GM23338 (cell line): ENCODE data around the gene C6orf15. TPM values are rescaled to one million over a fixed set of nuclear protein-coding genes. Genes with fewer than 3 reads are reported as not detected.

Experiments
- ATAC-seq: fragments of 200-7000 bp; cut with Tn5 transposase; 3 replicates; pipeline ENCODE4 v1.9.1; 2020
- DNase-seq: peaks from one replicate; pipeline ENCODE4 v3.0.0-alpha.2; 2015; ENCODE audit warnings: low spot score
- H2AFZ ChIP-seq: fragments of 200-600 bp; sonication (generic); 2 replicates; pipeline ENCODE4 v1.8.0; 2016; ENCODE audit warnings: antibody characterized with exemption, mild to moderate bottlenecking, moderate library complexity
- H3F3A ChIP-seq: fragments of 200-600 bp; sonication (generic); replicated peaks from 2 replicates; pipeline ENCODE4 v1.8.0; 2017; ENCODE audit warnings: antibody characterized with exemption, mixed run types, low read depth
- H3K27ac ChIP-seq: fragments of 200-600 bp; sonication (generic); 2 replicates; pipeline ENCODE4 v1.6.1; 2016; ENCODE audit warnings: low read depth
- H3K27me3 ChIP-seq: fragments of 200-600 bp; sonication (generic); 2 replicates; pipeline ENCODE4 v1.8.0; 2016; ENCODE audit warnings: mild to moderate bottlenecking, mixed run types, moderate library complexity; ENCODE audit not compliant: insufficient read depth
- H3K36me3 ChIP-seq: fragments of 200-600 bp; sonication (generic); 2 replicates; pipeline ENCODE4 v1.8.0; 2016; ENCODE audit warnings: mild to moderate bottlenecking; ENCODE audit not compliant: insufficient read depth
- H3K4me1 ChIP-seq: fragments of 200-600 bp; sonication (generic); 2 replicates; pipeline ENCODE4 v1.8.0; 2016; ENCODE audit warnings: mild to moderate bottlenecking, moderate library complexity; ENCODE audit not compliant: insufficient read depth
- H3K4me2 ChIP-seq: fragments of 200-600 bp; sonication (generic); 2 replicates; pipeline ENCODE4 v1.7.1; 2017; ENCODE audit warnings: mixed run types
- H3K4me3 ChIP-seq: fragments of 200-600 bp; sonication (generic); 2 replicates; pipeline ENCODE4 v1.6.1; 2016; ENCODE audit warnings: mixed run types
- H3K79me2 ChIP-seq: fragments of 200-600 bp; sonication (generic); replicated peaks from 2 replicates; pipeline ENCODE4 v1.8.0; 2017; ENCODE audit warnings: mild to moderate bottlenecking; ENCODE audit not compliant: insufficient read depth
- H3K9me2 ChIP-seq: fragments of 200-600 bp; sonication (generic); 2 replicates; pipeline ENCODE4 v1.8.0; 2017; ENCODE audit not compliant: insufficient read depth
- H4K20me1 ChIP-seq: fragments of 200-600 bp; sonication (generic); replicated peaks from 2 replicates; pipeline ENCODE4 v1.8.0; 2017; ENCODE audit warnings: mild to moderate bottlenecking; ENCODE audit not compliant: insufficient read depth
- H3K27ac Mint-ChIP-seq: 2 replicates; pipeline ENCODE4 v1.8.0; 2020; ENCODE audit warnings: inconsistent platforms, mild to moderate bottlenecking, moderate library complexity, mixed read lengths
- H3K27me3 Mint-ChIP-seq: 3 replicates; pipeline ENCODE4 v1.8.0; 2022; ENCODE audit warnings: low read depth, mild to moderate bottlenecking, moderate library complexity, mixed read lengths, inconsistent platforms; ENCODE audit not compliant: insufficient read depth, poor library complexity
- H3K36me3 Mint-ChIP-seq: 3 replicates; pipeline ENCODE4 v1.8.0; 2021; ENCODE audit warnings: low read depth, mild to moderate bottlenecking, inconsistent platforms, moderate library complexity, mixed read lengths
- H3K4me1 Mint-ChIP-seq: 3 replicates; pipeline ENCODE4 v1.8.0; 2020; ENCODE audit warnings: mild to moderate bottlenecking, inconsistent platforms, mixed read lengths
- H3K4me3 Mint-ChIP-seq: 3 replicates; pipeline ENCODE4 v1.8.0; 2021; ENCODE audit warnings: moderate library complexity, mild to moderate bottlenecking, inconsistent platforms, mixed read lengths
- H3K9me3 Mint-ChIP-seq: 3 replicates; pipeline ENCODE4 v1.8.0; 2020; ENCODE audit warnings: moderate library complexity, mild to moderate bottlenecking, inconsistent platforms, mixed read lengths
- CREB1 ChIP-seq: fragments of 250-450 bp; sonication (Bioruptor Pico); IDR thresholded peaks from 2 replicates; pipeline ENCODE4 v1.5.0; 2020; ENCODE audit warnings: low read depth, mild to moderate bottlenecking, moderate library complexity
- CTCF ChIP-seq, 2 experiments: fragments of 200-600 bp in 1 of 2; sonication (generic) in 1 of 2; conservative IDR thresholded peaks; 2 replicates each; pipeline versions ENCODE4 v1.5.1 to v1.6.1; 2016 to 2017; ENCODE audit warnings: antibody characterized with exemption in 2 of 2, low read depth in 2 of 2, mild to moderate bottlenecking in 2 of 2, moderate library complexity in 1 of 2
- EZH2 ChIP-seq: fragments of 200-600 bp; sonication (generic); IDR thresholded peaks from one replicate; pipeline ENCODE4 v1.8.0; 2017; ENCODE audit warnings: antibody characterized with exemption, mild to moderate bottlenecking, low read depth; ENCODE audit not compliant: unreplicated experiment
- EZH2phosphoT487 ChIP-seq: fragments of 200-600 bp; sonication (generic); IDR thresholded peaks from one replicate; pipeline ENCODE4 v1.8.1; 2018; ENCODE audit warnings: antibody characterized with exemption; ENCODE audit not compliant: unreplicated experiment
- JUNB ChIP-seq: IDR thresholded peaks from one replicate; pipeline ENCODE4 v1.6.1; 2016; ENCODE audit warnings: antibody characterized with exemption; ENCODE audit not compliant: unreplicated experiment
- NANOG ChIP-seq: IDR thresholded peaks from 2 replicates; pipeline ENCODE4 v1.6.1; 2016; ENCODE audit warnings: antibody characterized with exemption, borderline replicate concordance
- POLR2AphosphoS5 ChIP-seq: IDR thresholded peaks from 2 replicates; pipeline ENCODE4 v1.6.1; 2016; ENCODE audit warnings: antibody characterized with exemption, low read depth
- REST ChIP-seq: IDR thresholded peaks from one replicate; pipeline ENCODE4 v1.6.1; 2018; ENCODE audit warnings: antibody characterized with exemption; ENCODE audit not compliant: unreplicated experiment
- STAT1 ChIP-seq: IDR thresholded peaks from one replicate; pipeline ENCODE4 v1.6.1; 2016; ENCODE audit warnings: antibody characterized with exemption; ENCODE audit not compliant: unreplicated experiment
- ZNF114 ChIP-seq: fragments of 250-450 bp; sonication (Bioruptor Pico); IDR thresholded peaks from 2 replicates; pipeline ENCODE4 v1.5.0; 2020; ENCODE audit warnings: mild to moderate bottlenecking, moderate library complexity
- ZNF331 ChIP-seq: fragments of 250-450 bp; sonication (Bioruptor Pico); IDR thresholded peaks from 2 replicates; pipeline ENCODE4 v1.5.0; 2020; ENCODE audit warnings: low read depth, mild to moderate bottlenecking, moderate library complexity
- ZNF462 ChIP-seq: fragments of 250-450 bp; sonication (Bioruptor Pico); IDR thresholded peaks from 2 replicates; pipeline ENCODE4 v1.5.0; 2020; ENCODE audit warnings: mild to moderate bottlenecking, moderate library complexity
- polyA plus RNA-seq: library from polyadenylated mRNA; unstranded; fragments of >200 nt; fragmentation: Nextera tagmentation; extraction: Ambion mirVana; gene quantifications from 2 replicates; pipeline ENCODE4 v1.2.1, GENCODE V29; 2016
- total RNA-seq: library from RNA; depleted of rRNA; stranded (reverse); fragments of >200 nt; shearing (Covaris generic); gene quantifications from 2 replicates; pipeline ENCODE4 v1.2.3, GENCODE V29; 2014
- TF ChIP-seq, protein P1 (sequence below): IDR thresholded peaks from 2 replicates; pipeline ENCODE4 v1.6.1; 2016; ENCODE audit warnings: antibody characterized with exemption

The C6orf15 gene
- total and polyA plus RNA-seq, 2 experiments from 2014 or later = not detected

DNA sequence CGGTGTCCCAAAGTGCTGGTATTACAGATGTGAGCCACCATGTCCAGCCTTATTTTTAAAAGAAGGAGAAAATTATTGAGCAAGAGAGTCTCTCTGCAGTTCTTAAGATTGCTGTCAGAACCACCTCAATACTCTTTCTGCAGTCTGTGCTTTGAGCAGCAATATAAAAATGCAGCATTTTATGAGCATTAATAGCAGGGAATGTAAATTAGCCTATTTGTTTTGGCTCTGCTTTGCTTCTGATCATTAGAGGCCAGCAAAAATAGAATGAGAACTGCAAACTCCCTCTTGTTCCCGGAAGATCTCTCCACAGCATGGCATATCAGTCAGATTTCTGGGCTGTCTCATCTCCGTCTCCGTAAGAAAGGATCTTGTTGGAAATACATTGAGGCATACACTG, 35.8 kb downstream of the C6orf15 start:
- no peak overlapping the region for H2AFZ ChIP-seq
- H3F3A ChIP-seq = no peaks in the 10 kb centered on the region
- H3K4me3 Mint-ChIP-seq = no peak overlapping the region
- no peaks in the 10 kb centered on the region for H3K36me3 ChIP-seq
- DNase-seq (no peak), ATAC-seq (no peak)
- H3K4me1 ChIP-seq = peaks cover 3% of the 10 kb centered on the region; the same call in 1 of the 2 replicates
- no peaks in the 10 kb centered on the region for H3K9me3 Mint-ChIP-seq
- no peaks in the 10 kb centered on the region for H3K79me2 ChIP-seq
- peaks cover 23% of the 10 kb centered on the region; the same call in 2 of the 3 replicates for H3K4me1 Mint-ChIP-seq
- no peak overlapping the region for H3K27ac Mint-ChIP-seq
- no peak overlapping the region for H3K4me2 ChIP-seq
- H3K36me3 Mint-ChIP-seq = no peaks in the 10 kb centered on the region
- H3K27me3 Mint-ChIP-seq = peaks cover 7% of the 10 kb centered on the region
- H3K9me2 ChIP-seq = no peaks in the 10 kb centered on the region
- no peaks in the 10 kb centered on the region for H4K20me1 ChIP-seq
- TF ChIP-seq EZH2 (no peak), CREB1 (CRISPR knock-in tag) (no peak), ZNF331 (CRISPR knock-in tag) (no peak), ZNF462 (no peak), CTCF (conservative IDR thresholded peaks at IDR 0.05; ENCODE audit: low read depth in 2 of 2) (no peak), STAT1 (no peak), NANOG (no peak), REST (no peak), POLR2AphosphoS5 (no peak), JUNB (no peak), EZH2phosphoT487 (no peak), ZNF114 (CRISPR knock-in tag) (no peak)
- TF ChIP-seq, protein P1, sequence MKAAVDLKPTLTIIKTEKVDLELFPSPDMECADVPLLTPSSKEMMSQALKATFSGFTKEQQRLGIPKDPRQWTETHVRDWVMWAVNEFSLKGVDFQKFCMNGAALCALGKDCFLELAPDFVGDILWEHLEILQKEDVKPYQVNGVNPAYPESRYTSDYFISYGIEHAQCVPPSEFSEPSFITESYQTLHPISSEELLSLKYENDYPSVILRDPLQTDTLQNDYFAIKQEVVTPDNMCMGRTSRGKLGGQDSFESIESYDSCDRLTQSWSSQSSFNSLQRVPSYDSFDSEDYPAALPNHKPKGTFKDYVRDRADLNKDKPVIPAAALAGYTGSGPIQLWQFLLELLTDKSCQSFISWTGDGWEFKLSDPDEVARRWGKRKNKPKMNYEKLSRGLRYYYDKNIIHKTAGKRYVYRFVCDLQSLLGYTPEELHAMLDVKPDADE = no peak
- H3K27me3 ChIP-seq = no peaks in the 10 kb centered on the region
- no peak overlapping the region for H3K27ac ChIP-seq
- H3K4me3 ChIP-seq = no peak overlapping the region
